GM23338 (cell line): ENCODE measurements around the gene TULP4. TPM values are rescaled to one million over a fixed set of nuclear protein-coding genes. Genes with fewer than 3 reads are reported as not detected.

Experiments
- ATAC-seq: fragments of 200-7000 bp; cut with Tn5 transposase; 3 replicates; pipeline ENCODE4 v1.9.1; 2020
- DNase-seq: peaks from one replicate; pipeline ENCODE4 v3.0.0-alpha.2; 2015; ENCODE audit warnings: low spot score
- H2AFZ ChIP-seq: fragments of 200-600 bp; sonication (generic); 2 replicates; pipeline ENCODE4 v1.8.0; 2016; ENCODE audit warnings: antibody characterized with exemption, mild to moderate bottlenecking, moderate library complexity
- H3F3A ChIP-seq: fragments of 200-600 bp; sonication (generic); replicated peaks from 2 replicates; pipeline ENCODE4 v1.8.0; 2017; ENCODE audit warnings: antibody characterized with exemption, mixed run types, low read depth
- H3K27ac ChIP-seq: fragments of 200-600 bp; sonication (generic); 2 replicates; pipeline ENCODE4 v1.6.1; 2016; ENCODE audit warnings: low read depth
- H3K27me3 ChIP-seq: fragments of 200-600 bp; sonication (generic); 2 replicates; pipeline ENCODE4 v1.8.0; 2016; ENCODE audit warnings: mild to moderate bottlenecking, mixed run types, moderate library complexity; ENCODE audit not compliant: insufficient read depth
- H3K36me3 ChIP-seq: fragments of 200-600 bp; sonication (generic); 2 replicates; pipeline ENCODE4 v1.8.0; 2016; ENCODE audit warnings: mild to moderate bottlenecking; ENCODE audit not compliant: insufficient read depth
- H3K4me1 ChIP-seq: fragments of 200-600 bp; sonication (generic); 2 replicates; pipeline ENCODE4 v1.8.0; 2016; ENCODE audit warnings: mild to moderate bottlenecking, moderate library complexity; ENCODE audit not compliant: insufficient read depth
- H3K4me2 ChIP-seq: fragments of 200-600 bp; sonication (generic); 2 replicates; pipeline ENCODE4 v1.7.1; 2017; ENCODE audit warnings: mixed run types
- H3K4me3 ChIP-seq: fragments of 200-600 bp; sonication (generic); 2 replicates; pipeline ENCODE4 v1.6.1; 2016; ENCODE audit warnings: mixed run types
- H3K79me2 ChIP-seq: fragments of 200-600 bp; sonication (generic); replicated peaks from 2 replicates; pipeline ENCODE4 v1.8.0; 2017; ENCODE audit warnings: mild to moderate bottlenecking; ENCODE audit not compliant: insufficient read depth
- H3K9me2 ChIP-seq: fragments of 200-600 bp; sonication (generic); 2 replicates; pipeline ENCODE4 v1.8.0; 2017; ENCODE audit not compliant: insufficient read depth
- H4K20me1 ChIP-seq: fragments of 200-600 bp; sonication (generic); replicated peaks from 2 replicates; pipeline ENCODE4 v1.8.0; 2017; ENCODE audit warnings: mild to moderate bottlenecking; ENCODE audit not compliant: insufficient read depth
- H3K27ac Mint-ChIP-seq: 2 replicates; pipeline ENCODE4 v1.8.0; 2020; ENCODE audit warnings: inconsistent platforms, mild to moderate bottlenecking, moderate library complexity, mixed read lengths
- H3K27me3 Mint-ChIP-seq: 3 replicates; pipeline ENCODE4 v1.8.0; 2022; ENCODE audit warnings: low read depth, mild to moderate bottlenecking, moderate library complexity, mixed read lengths, inconsistent platforms; ENCODE audit not compliant: insufficient read depth, poor library complexity
- H3K36me3 Mint-ChIP-seq: 3 replicates; pipeline ENCODE4 v1.8.0; 2021; ENCODE audit warnings: low read depth, mild to moderate bottlenecking, inconsistent platforms, moderate library complexity, mixed read lengths
- H3K4me1 Mint-ChIP-seq: 3 replicates; pipeline ENCODE4 v1.8.0; 2020; ENCODE audit warnings: mild to moderate bottlenecking, inconsistent platforms, mixed read lengths
- H3K4me3 Mint-ChIP-seq: 3 replicates; pipeline ENCODE4 v1.8.0; 2021; ENCODE audit warnings: moderate library complexity, mild to moderate bottlenecking, inconsistent platforms, mixed read lengths
- H3K9me3 Mint-ChIP-seq: 3 replicates; pipeline ENCODE4 v1.8.0; 2020; ENCODE audit warnings: moderate library complexity, mild to moderate bottlenecking, inconsistent platforms, mixed read lengths
- CREB1 ChIP-seq: fragments of 250-450 bp; sonication (Bioruptor Pico); IDR thresholded peaks from 2 replicates; pipeline ENCODE4 v1.5.0; 2020; ENCODE audit warnings: low read depth, mild to moderate bottlenecking, moderate library complexity
- EZH2 ChIP-seq: fragments of 200-600 bp; sonication (generic); IDR thresholded peaks from one replicate; pipeline ENCODE4 v1.8.0; 2017; ENCODE audit warnings: antibody characterized with exemption, mild to moderate bottlenecking, low read depth; ENCODE audit not compliant: unreplicated experiment
- EZH2phosphoT487 ChIP-seq: fragments of 200-600 bp; sonication (generic); IDR thresholded peaks from one replicate; pipeline ENCODE4 v1.8.1; 2018; ENCODE audit warnings: antibody characterized with exemption; ENCODE audit not compliant: unreplicated experiment
- POLR2AphosphoS5 ChIP-seq: IDR thresholded peaks from 2 replicates; pipeline ENCODE4 v1.6.1; 2016; ENCODE audit warnings: antibody characterized with exemption, low read depth
- REST ChIP-seq: IDR thresholded peaks from one replicate; pipeline ENCODE4 v1.6.1; 2018; ENCODE audit warnings: antibody characterized with exemption; ENCODE audit not compliant: unreplicated experiment
- ZNF114 ChIP-seq: fragments of 250-450 bp; sonication (Bioruptor Pico); IDR thresholded peaks from 2 replicates; pipeline ENCODE4 v1.5.0; 2020; ENCODE audit warnings: mild to moderate bottlenecking, moderate library complexity
- ZNF462 ChIP-seq: fragments of 250-450 bp; sonication (Bioruptor Pico); IDR thresholded peaks from 2 replicates; pipeline ENCODE4 v1.5.0; 2020; ENCODE audit warnings: mild to moderate bottlenecking, moderate library complexity
- polyA plus RNA-seq: library from polyadenylated mRNA; unstranded; fragments of >200 nt; fragmentation: Nextera tagmentation; extraction: Ambion mirVana; gene quantifications from 2 replicates; pipeline ENCODE4 v1.2.1, GENCODE V29; 2016
- total RNA-seq: library from RNA; depleted of rRNA; stranded (reverse); fragments of >200 nt; shearing (Covaris generic); gene quantifications from 2 replicates; pipeline ENCODE4 v1.2.3, GENCODE V29; 2014

Gene TULP4
- total and polyA plus RNA-seq, 2 experiments from 2014 or later = 31.2 to 50.2 TPM

DNA sequence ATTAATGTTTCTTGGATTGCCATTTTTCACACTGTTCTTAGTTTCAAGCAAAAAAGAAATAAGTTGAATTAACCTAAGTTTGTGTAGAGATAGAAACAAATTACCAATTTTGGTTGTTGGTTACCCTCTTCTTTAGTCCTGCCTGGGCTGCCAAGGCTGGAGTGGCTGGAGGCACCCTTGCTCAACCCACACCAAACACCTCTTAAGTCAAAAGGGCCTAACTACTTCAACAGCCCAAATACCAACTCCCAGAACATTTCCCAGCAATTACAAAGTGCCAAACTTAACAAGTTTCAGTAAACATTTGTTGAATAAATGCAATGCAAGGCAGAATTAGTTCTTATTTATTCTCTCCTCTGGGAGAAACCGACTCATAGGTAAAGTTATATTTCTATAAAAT is 209.5 kb downstream of the TULP4 start:
- Mint-ChIP-seq H3K4me3 (no peak overlapping the region), H3K36me3 (peaks cover 2% of the 10 kb centered on the region; the same call in 1 of the 3 replicates), H3K9me3 (peaks cover 3% of the 10 kb centered on the region; the same call in 2 of the 3 replicates), H3K27ac (no peak overlapping the region), H3K4me1 (peaks cover 15% of the 10 kb centered on the region), H3K27me3 (peaks cover 27% of the 10 kb centered on the region)
- ATAC-seq = no peak
- H3K4me3 ChIP-seq = no peak overlapping the region
- H3K4me1 ChIP-seq = peaks cover 6% of the 10 kb centered on the region; the same call in 1 of the 2 replicates
- H3K27me3 ChIP-seq = peaks cover 7% of the 10 kb centered on the region
- TF ChIP-seq CREB1 = no peak
- no peaks in the 10 kb centered on the region for H3K9me2 ChIP-seq
- H3F3A ChIP-seq = 0 out of 2 replicates have a peak, but pooled peaks cover under 1% of the 10 kb centered on the region
- H3K36me3 ChIP-seq = no peaks in the 10 kb centered on the region
- no peaks in the 10 kb centered on the region for H4K20me1 ChIP-seq
- no peak for DNase-seq
- H3K27ac ChIP-seq = no peak overlapping the region
- no peaks in the 10 kb centered on the region for H3K79me2 ChIP-seq
- H3K4me2 ChIP-seq = no peak overlapping the region
- H2AFZ ChIP-seq = no peak overlapping the region

GRCh38 chr6:158522616-158523015 is 210.4 kb downstream of the TULP4 start:
- Mint-ChIP-seq H3K36me3 (peaks cover 2% of the 10 kb centered on the region; the same call in 1 of the 3 replicates), H3K27me3 (peaks cover 20% of the 10 kb centered on the region), H3K27ac (no peak overlapping the region), H3K4me3 (no peak overlapping the region), H3K4me1 (peaks cover 14% of the 10 kb centered on the region), H3K9me3 (peaks cover 12% of the 10 kb centered on the region)
- Histone ChIP-seq H3F3A (no peaks in the 10 kb centered on the region), H3K4me2 (no peak overlapping the region), H3K4me1 (peaks cover 5% of the 10 kb centered on the region; the same call in 1 of the 2 replicates), H3K36me3 (peaks cover 7% of the 10 kb centered on the region; the same call in 1 of the 2 replicates), H3K27me3 (no peaks in the 10 kb centered on the region; the same call in 1 of the 2 replicates), H4K20me1 (no peaks in the 10 kb centered on the region), H3K4me3 (no peak overlapping the region), H3K9me2 (no peaks in the 10 kb centered on the region), H3K27ac (no peak overlapping the region), H3K79me2 (no peaks in the 10 kb centered on the region), H2AFZ (no peak overlapping the region)
- ATAC-seq = no peak
- DNase-seq = no peak
- no peak for TF ChIP-seq EZH2

- DNase-seq (no peak), ATAC-seq (no peak)
- Histone ChIP-seq H3K4me1 (no peaks in the 10 kb centered on the region), H3K4me3 (no peak overlapping the region), H3K4me2 (no peak overlapping the region), H3K27ac (no peak overlapping the region), H3K27me3 (no peaks in the 10 kb centered on the region), H4K20me1 (no peaks in the 10 kb centered on the region), H3F3A (no peaks in the 10 kb centered on the region), H2AFZ (no peak overlapping the region), H3K9me2 (no peaks in the 10 kb centered on the region), H3K36me3 (peaks cover 8% of the 10 kb centered on the region; the same call in 1 of the 2 replicates), H3K79me2 (no peaks in the 10 kb centered on the region)
- no peak overlapping the region for H3K4me3 Mint-ChIP-seq
- H3K4me1 Mint-ChIP-seq = peaks cover 4% of the 10 kb centered on the region
- H3K36me3 Mint-ChIP-seq = peaks cover 2% of the 10 kb centered on the region; the same call in 1 of the 3 replicates
- H3K27ac Mint-ChIP-seq = no peak overlapping the region
- H3K27me3 Mint-ChIP-seq = peaks cover 15% of the 10 kb centered on the region
- H3K9me3 Mint-ChIP-seq = peaks cover 18% of the 10 kb centered on the region
- TF ChIP-seq EZH2 (no peak), CREB1 (no peak), ZNF114 (CRISPR knock-in tag) (no peak), POLR2AphosphoS5 (no peak), REST (no peak), EZH2phosphoT487 (no peak), ZNF462 (CRISPR knock-in tag) (no peak)
Observed at GRCh38 chr6:158524311-158524710, 212.0 kb downstream of the TULP4 start.
